Measurements from ENCODE around the gene HOMER3.
A peak's percentile ranks its signal among the peaks of the same experiment; 100 is the strongest.

Gene HOMER3

DNA sequence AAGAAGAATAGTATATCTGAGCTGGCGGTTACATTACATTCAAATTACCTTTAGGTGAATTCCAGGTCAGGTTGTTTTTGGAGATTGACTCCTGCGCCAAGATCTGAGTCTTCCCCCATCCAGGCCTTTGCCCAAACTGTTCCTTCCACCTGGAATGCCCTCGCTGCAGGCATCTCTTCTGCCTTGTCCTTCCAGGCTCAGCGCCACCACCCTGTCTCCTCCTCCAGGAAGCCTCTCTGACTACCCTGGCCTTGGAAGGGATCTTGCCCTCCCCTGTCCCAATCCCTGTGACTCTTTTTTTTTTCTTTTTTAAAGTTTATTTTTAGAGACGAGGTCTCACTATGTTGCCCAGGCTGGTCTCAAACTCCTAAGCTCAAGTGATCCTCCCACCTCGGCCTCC is 1.7 kb upstream of the HOMER3 start:
- POLR2A ChIA-PET = no interaction called here
- TF ChIP-seq ZBTB7A (tag by site-specific recombination; IDR thresholded peaks at IDR 0.05; ENCODE audit: low read depth) (no peak), ZNF112 (tag by site-specific recombination; IDR thresholded peaks at IDR 0.05) (no peak), ZNF521 (tag by site-specific recombination; IDR thresholded peaks at IDR 0.05) (no peak), ZNF354C (tag by site-specific recombination; IDR thresholded peaks at IDR 0.05; ENCODE audit: borderline replicate concordance, low read depth) (no peak), SETDB1 (IDR thresholded peaks at IDR 0.05; ENCODE audit: insufficient read length, low read length) (no peak), MZF1 (tag by site-specific recombination; IDR thresholded peaks at IDR 0.05; ENCODE audit: borderline replicate concordance) (no peak), ZBTB8A (tag by site-specific recombination; IDR thresholded peaks at IDR 0.05) (no peak)
- TF ChIP-seq, protein P1, sequence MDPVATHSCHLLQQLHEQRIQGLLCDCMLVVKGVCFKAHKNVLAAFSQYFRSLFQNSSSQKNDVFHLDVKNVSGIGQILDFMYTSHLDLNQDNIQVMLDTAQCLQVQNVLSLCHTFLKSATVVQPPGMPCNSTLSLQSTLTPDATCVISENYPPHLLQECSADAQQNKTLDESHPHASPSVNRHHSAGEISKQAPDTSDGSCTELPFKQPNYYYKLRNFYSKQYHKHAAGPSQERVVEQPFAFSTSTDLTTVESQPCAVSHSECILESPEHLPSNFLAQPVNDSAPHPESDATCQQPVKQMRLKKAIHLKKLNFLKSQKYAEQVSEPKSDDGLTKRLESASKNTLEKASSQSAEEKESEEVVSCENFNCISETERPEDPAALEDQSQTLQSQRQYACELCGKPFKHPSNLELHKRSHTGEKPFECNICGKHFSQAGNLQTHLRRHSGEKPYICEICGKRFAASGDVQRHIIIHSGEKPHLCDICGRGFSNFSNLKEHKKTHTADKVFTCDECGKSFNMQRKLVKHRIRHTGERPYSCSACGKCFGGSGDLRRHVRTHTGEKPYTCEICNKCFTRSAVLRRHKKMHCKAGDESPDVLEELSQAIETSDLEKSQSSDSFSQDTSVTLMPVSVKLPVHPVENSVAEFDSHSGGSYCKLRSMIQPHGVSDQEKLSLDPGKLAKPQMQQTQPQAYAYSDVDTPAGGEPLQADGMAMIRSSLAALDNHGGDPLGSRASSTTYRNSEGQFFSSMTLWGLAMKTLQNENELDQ (tag by site-specific recombination; IDR thresholded peaks at IDR 0.05; ENCODE audit: low read depth) = no peak
- TF ChIP-seq, protein P2, sequence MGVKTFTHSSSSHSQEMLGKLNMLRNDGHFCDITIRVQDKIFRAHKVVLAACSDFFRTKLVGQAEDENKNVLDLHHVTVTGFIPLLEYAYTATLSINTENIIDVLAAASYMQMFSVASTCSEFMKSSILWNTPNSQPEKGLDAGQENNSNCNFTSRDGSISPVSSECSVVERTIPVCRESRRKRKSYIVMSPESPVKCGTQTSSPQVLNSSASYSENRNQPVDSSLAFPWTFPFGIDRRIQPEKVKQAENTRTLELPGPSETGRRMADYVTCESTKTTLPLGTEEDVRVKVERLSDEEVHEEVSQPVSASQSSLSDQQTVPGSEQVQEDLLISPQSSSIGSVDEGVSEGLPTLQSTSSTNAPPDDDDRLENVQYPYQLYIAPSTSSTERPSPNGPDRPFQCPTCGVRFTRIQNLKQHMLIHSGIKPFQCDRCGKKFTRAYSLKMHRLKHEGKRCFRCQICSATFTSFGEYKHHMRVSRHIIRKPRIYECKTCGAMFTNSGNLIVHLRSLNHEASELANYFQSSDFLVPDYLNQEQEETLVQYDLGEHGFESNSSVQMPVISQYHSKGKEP (tag by site-specific recombination; IDR thresholded peaks at IDR 0.05) = no peak
- TF ChIP-seq, protein P3, sequence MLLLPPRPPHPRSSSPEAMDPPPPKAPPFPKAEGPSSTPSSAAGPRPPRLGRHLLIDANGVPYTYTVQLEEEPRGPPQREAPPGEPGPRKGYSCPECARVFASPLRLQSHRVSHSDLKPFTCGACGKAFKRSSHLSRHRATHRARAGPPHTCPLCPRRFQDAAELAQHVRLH (tag by site-specific recombination; IDR thresholded peaks at IDR 0.05) = no peak
- Histone ChIP-seq H3K4me3 (ENCODE audit: low read depth, low read length) (no peak overlapping the region), H3K27ac (ENCODE audit: extremely low read depth, low read depth, low read length) (no peak overlapping the region), H3K4me1 (ENCODE audit: control insufficient read depth, insufficient read depth, low read length) (peaks cover 2% of the 10 kb centered on the region; the same call in 1 of the 2 replicates), H3K36me3 (ENCODE audit: control insufficient read depth in 2 of 2, insufficient read depth in 1 of 2, low read length in 2 of 2) (peaks cover 0 to 4% of the 10 kb centered on the region in 2 experiments; a peak in 2 of 3 replicates), H3K9me3 (ENCODE audit: control insufficient read depth, insufficient read depth, low read depth, low read length) (no peaks in the 10 kb centered on the region)
- CTCF ChIA-PET = interaction anchor here (4.5 kb wide), 1 partner anchor 44 kb away, joined by 23 read pairs; no protein-coding TSS in a partner anchor

DNA sequence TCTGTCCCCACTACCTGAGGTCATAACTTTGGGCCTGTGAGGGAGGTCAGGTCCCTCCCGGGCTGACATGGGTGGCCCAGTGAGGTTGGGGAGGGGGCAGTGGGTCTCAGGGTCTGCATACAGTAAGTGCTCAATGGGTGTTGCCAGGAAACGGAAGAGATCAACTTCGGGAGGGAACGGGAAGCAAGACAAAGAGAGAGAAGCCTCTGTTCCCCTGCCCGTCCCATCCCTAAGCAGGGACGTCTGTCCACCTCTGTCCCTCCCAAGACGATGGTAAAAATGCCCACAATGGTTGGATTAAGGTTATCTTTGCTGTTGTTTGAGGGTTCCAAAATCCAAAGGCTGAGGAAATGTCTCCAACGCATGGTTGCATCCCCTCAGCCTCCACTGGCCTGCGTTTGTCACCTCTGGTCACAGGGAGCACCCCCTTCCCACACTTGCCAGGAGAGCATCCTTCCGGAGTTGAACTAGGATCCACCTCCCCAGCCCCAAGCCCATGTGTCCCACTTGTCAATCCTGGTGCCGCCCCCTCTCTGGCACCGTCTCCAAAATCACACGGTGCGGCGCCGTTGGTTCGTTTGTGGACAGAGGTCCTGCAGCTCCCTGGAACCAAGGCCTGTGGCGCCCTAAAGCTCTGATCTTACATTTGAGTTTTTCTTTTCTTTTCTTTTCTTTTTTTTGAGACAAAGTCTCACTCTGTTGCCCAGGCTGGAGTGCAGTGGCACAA is 774 bp upstream of the HOMER3 start:
- H3K36me3 ChIP-seq (ENCODE audit: control insufficient read depth in 2 of 2, insufficient read depth in 1 of 2, low read length in 2 of 2) = peaks cover 0 to 4% of the 10 kb centered on the region in 2 experiments; a peak in 2 of 3 replicates
- H3K27ac ChIP-seq (ENCODE audit: extremely low read depth, low read depth, low read length) = no peak overlapping the region
- H3K9me3 ChIP-seq (ENCODE audit: control insufficient read depth, insufficient read depth, low read depth, low read length) = no peaks in the 10 kb centered on the region
- ChIA-PET POLR2A (no interaction called here), CTCF (interaction anchor here (0.6 kb wide), 1 partner anchor 996 kb away, joined by 3 read pairs; no protein-coding TSS in a partner anchor)
- peaks cover 2% of the 10 kb centered on the region; the same call in 1 of the 2 replicates for H3K4me1 ChIP-seq (ENCODE audit: control insufficient read depth, insufficient read depth, low read length)
- no peak overlapping the region; the same call in 1 of the 2 replicates for H3K4me3 ChIP-seq (ENCODE audit: low read depth, low read length)
- TF ChIP-seq, protein P4, sequence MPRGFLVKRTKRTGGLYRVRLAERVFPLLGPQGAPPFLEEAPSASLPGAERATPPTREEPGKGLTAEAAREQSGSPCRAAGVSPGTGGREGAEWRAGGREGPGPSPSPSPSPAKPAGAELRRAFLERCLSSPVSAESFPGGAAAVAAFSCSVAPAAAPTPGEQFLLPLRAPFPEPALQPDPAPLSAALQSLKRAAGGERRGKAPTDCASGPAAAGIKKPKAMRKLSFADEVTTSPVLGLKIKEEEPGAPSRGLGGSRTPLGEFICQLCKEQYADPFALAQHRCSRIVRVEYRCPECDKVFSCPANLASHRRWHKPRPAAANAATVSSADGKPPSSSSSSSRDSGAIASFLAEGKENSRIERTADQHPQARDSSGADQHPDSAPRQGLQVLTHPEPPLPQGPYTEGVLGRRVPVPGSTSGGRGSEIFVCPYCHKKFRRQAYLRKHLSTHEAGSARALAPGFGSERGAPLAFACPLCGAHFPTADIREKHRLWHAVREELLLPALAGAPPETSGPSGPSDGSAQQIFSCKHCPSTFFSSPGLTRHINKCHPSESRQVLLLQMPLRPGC (tag by site-specific recombination; IDR thresholded peaks at IDR 0.05) = no peak
- TF ChIP-seq ZNF596 (tag by site-specific recombination; IDR thresholded peaks at IDR 0.05) (no peak), WT1 (tag by site-specific recombination; IDR thresholded peaks at IDR 0.05) (no peak), ZBTB48 (tag by site-specific recombination; IDR thresholded peaks at IDR 0.05) (0 out of 2 replicates have a peak, but pooled peaks have one; percentile 19), ZNF792 (tag by site-specific recombination; IDR thresholded peaks at IDR 0.05) (peak; percentile 87; the same call in 1 of the 2 replicates), ZNF843 (tag by site-specific recombination; IDR thresholded peaks at IDR 0.05) (no peak), SALL2 (tag by site-specific recombination; IDR thresholded peaks at IDR 0.05; ENCODE audit: borderline replicate concordance) (no peak), ZNF274 (IDR thresholded peaks at IDR 0.05; ENCODE audit: low read length) (no peak), ZNF274 (tag by site-specific recombination; IDR thresholded peaks at IDR 0.05; ENCODE audit: borderline replicate concordance) (no peak), ZNF2 (tag by site-specific recombination; IDR thresholded peaks at IDR 0.05) (no peak), ZNF501 (tag by site-specific recombination; IDR thresholded peaks at IDR 0.05) (no peak), ZNF10 (tag by site-specific recombination; IDR thresholded peaks at IDR 0.05) (peak; percentile 70; the same call in 1 of the 2 replicates), ZNF658 (tag by site-specific recombination; IDR thresholded peaks at IDR 0.05) (no peak), ZNF776 (tag by site-specific recombination; IDR thresholded peaks at IDR 0.05; ENCODE audit: borderline replicate concordance) (no peak), ZNF837 (tag by site-specific recombination; IDR thresholded peaks at IDR 0.05) (no peak), ZNF140 (tag by site-specific recombination; IDR thresholded peaks at IDR 0.05) (no peak), ZNF600 (tag by site-specific recombination; IDR thresholded peaks at IDR 0.05) (no peak)
- TF ChIP-seq, protein P5, sequence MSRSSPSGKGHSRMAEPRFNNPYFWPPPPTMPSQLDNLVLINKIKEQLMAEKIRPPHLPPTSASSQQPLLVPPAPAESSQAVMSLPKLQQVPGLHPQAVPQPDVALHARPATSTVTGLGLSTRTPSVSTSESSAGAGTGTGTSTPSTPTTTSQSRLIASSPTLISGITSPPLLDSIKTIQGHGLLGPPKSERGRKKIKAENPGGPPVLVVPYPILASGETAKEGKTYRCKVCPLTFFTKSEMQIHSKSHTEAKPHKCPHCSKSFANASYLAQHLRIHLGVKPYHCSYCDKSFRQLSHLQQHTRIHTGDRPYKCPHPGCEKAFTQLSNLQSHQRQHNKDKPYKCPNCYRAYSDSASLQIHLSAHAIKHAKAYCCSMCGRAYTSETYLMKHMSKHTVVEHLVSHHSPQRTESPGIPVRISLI (tag by site-specific recombination; IDR thresholded peaks at IDR 0.05) = no peak

All from HEK293 (cell line).